ENCODE results near the gene COL6A2. TPM values are rescaled to one million over a fixed set of nuclear protein-coding genes. Genes with fewer than 3 reads are reported as not detected.

COL6A2 gene
- total and polyA plus RNA-seq, 8 donors, result 362 to 647 (median 447) TPM

DNA sequence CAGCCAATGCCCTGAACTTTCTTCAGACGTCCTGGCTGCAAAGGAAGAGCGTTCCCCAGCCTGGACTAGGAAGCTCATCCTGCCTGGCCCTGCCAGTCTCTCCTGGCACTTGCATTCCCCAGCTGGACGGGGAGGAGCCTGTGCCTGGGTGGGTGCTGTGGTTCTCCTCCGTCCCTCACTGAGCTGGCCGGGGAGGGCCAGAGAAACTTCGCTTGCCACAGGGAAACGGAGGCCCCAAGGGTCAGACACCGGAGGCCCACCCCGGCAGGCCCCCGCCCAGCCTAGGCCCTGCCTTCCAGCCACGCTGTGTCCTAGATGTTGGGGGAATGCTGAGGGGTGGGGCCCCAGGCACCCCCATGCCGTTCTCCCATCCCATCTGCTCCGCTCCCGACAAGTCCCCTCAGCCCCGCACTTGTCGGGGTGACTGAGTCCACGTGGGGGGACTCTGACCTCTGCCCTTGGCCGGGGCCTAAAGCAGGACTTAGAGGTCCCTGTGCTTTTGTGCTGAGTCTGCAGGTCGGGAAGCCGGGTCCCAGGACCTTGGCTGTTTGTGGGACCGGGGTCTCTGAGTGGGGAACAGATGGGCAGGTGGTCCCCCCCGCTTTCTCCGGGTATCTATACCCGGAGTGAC lies 52.7 kb downstream of the COL6A2 start:
- no peaks in the 10 kb centered on the region for H3K36me3 ChIP-seq
- ATAC-seq (no peak), DNase-seq (peak in 1 of 4 donors; percentile 71)
- H3K4me1 ChIP-seq, result peaks cover 0 to 7% of the 10 kb centered on the region in 2 donors
- H3K4me3 ChIP-seq, result no peak overlapping the region
- TF ChIP-seq CTCF (IDR thresholded peaks at IDR 0.05), result no peak
- intact Hi-C loops (cut with DNase I), result no loop called here
- H3K9me3 ChIP-seq, result no peaks in the 10 kb centered on the region
- peaks cover 0 to 15% of the 10 kb centered on the region in 2 donors for H3K27me3 ChIP-seq
- H3K27ac ChIP-seq, result no peak overlapping the region

DNA sequence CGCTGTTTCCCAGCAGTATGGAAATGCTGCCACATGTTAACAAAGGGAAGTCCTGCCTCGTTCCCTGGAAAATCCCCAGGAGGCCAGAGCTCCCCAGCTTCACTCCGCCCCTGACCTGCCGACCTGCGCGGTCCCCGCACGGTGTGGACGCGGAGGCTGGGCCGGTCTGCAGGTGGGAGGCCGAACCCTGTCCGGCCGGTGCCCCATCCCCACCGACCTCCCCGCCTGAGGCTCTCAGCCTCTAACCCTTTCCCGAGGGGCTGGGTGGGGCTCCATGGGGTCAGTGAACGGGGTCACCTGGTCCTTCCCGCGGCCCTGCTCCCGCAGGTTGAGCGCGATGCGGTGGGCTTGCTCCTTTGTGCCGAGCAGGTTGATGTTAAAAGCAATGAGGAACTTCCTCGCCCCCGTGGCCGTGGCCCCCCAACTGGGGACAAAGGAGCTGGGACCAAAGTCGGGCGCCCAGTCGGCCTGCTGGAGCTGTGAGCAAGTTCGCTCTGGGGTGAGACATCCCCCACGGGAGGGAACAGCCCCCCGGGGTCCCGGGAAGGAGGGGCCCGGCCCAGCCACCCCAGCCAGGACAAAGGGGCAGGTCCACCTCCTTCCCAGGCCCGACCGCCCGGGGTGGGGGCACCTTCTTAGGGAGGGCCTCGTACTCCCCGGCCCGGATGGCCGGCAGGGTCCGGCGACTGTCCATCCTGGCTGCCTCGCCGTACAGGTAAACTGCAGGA lies 53.5 kb downstream of the COL6A2 start:
- H3K27ac ChIP-seq, result no peak overlapping the region
- DNase-seq (peak in 2 of 4 donors; percentile 28 to 83), ATAC-seq (no peak)
- intact Hi-C loops (cut with DNase I), result no loop called here
- no peak overlapping the region for H3K4me3 ChIP-seq
- no peaks in the 10 kb centered on the region for H3K9me3 ChIP-seq
- no peak for TF ChIP-seq CTCF (IDR thresholded peaks at IDR 0.05)
- peaks cover 0 to 7% of the 10 kb centered on the region in 2 donors for H3K4me1 ChIP-seq
- peaks cover 0 to 15% of the 10 kb centered on the region in 2 donors for H3K27me3 ChIP-seq
- H3K36me3 ChIP-seq, result no peaks in the 10 kb centered on the region

DNA sequence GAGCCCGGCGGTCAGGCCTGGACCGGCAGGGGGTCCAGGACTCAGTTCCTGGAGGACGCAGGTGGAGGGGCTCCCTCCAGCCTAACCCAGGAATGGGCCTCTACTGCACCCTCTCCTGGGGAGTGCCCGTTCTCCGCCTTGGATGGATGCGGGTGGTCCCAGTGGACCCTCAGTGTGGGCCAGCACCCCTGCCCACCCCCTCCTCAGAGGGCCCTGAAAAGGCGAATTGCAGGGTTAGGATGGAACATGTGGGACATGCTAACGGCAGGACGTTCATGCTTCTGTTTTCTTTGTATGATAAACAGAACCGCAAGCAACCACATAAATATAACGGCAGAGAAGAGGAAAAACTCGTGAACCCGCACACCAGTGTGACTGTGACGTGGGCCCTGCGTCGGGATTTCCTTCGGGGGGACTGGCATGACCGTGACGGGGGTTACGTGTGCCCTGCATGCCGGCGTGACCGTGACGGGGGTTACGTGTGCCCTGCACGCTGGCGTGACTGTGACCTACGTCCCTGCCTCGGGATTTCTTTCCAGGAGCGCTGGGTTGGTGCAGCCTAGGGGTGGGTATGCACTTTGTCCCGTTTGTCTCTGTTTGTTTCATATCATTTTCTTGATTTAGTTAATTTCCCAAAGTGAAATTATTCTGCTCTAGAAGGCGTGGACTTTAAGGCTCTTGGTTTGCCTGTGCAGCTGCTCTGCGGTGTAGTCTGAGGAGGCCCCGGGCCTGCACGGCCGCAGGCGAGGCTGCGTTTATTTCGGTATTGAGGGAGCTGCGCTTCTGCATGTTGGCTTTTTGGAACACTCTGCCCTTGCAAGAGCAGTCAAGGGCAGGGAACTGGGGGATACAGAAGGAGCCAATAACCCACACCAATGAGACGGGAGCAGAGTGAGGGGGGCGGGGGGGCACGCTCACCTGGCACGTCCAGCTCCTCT lies 54.3 kb downstream of the COL6A2 start:
- Histone ChIP-seq H3K9me3 (no peaks in the 10 kb centered on the region), H3K4me3 (no peak overlapping the region), H3K27ac (no peak overlapping the region), H3K4me1 (peaks cover 0 to 7% of the 10 kb centered on the region in 2 donors), H3K36me3 (no peaks in the 10 kb centered on the region), H3K27me3 (peaks cover 0 to 15% of the 10 kb centered on the region in 2 donors)
- TF ChIP-seq CTCF (IDR thresholded peaks at IDR 0.05), result no peak
- peak in 1 of 4 donors; percentile 58 for DNase-seq
- ATAC-seq, result no peak
- intact Hi-C loops (cut with DNase I), result no loop called here

DNA sequence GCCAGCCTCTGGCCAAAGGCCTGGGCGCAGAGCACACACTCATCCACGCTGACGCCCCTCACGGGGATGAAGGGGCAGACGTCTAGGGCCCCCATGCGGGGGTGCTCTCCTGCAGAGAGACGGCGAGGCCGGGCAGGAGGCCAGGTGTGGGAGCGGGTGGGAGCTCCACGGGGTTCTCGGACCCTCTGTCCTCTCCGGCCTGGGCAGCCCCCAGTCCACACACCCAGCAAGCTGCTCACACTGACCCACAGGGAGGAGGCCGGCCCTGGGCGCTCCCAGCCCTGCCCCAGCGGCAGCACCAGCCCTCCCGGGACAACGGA lies 55.0 kb downstream of the COL6A2 start:
- DNase-seq, result peak in 2 of 4 donors; percentile 30 to 76
- intact Hi-C loops (cut with DNase I), result no loop called here
- Histone ChIP-seq H3K4me3 (no peak overlapping the region), H3K27me3 (peaks cover 0 to 15% of the 10 kb centered on the region in 2 donors), H3K9me3 (no peaks in the 10 kb centered on the region), H3K27ac (no peak overlapping the region), H3K36me3 (no peaks in the 10 kb centered on the region), H3K4me1 (peaks cover 0 to 7% of the 10 kb centered on the region in 2 donors)
- peak; percentile 38 for ATAC-seq
- no peak for TF ChIP-seq CTCF (IDR thresholded peaks at IDR 0.05)
